ENCODE results near the gene IQUB.

Gene IQUB

GRCh38 chr7:123440101-123440548, 94.3 kb downstream of the IQUB start:
- DNase-seq (ENCODE audit: extremely low read depth, low read depth), result no peak
- TF ChIP-seq, protein P1, sequence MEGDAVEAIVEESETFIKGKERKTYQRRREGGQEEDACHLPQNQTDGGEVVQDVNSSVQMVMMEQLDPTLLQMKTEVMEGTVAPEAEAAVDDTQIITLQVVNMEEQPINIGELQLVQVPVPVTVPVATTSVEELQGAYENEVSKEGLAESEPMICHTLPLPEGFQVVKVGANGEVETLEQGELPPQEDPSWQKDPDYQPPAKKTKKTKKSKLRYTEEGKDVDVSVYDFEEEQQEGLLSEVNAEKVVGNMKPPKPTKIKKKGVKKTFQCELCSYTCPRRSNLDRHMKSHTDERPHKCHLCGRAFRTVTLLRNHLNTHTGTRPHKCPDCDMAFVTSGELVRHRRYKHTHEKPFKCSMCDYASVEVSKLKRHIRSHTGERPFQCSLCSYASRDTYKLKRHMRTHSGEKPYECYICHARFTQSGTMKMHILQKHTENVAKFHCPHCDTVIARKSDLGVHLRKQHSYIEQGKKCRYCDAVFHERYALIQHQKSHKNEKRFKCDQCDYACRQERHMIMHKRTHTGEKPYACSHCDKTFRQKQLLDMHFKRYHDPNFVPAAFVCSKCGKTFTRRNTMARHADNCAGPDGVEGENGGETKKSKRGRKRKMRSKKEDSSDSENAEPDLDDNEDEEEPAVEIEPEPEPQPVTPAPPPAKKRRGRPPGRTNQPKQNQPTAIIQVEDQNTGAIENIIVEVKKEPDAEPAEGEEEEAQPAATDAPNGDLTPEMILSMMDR (IDR thresholded peaks at IDR 0.05; ENCODE audit: low read depth, low read length, missing control alignments), result no peak
- H3K4me3 ChIP-seq (replicated peaks; ENCODE audit: low read depth, low read length), result no peak overlapping the region

DNA sequence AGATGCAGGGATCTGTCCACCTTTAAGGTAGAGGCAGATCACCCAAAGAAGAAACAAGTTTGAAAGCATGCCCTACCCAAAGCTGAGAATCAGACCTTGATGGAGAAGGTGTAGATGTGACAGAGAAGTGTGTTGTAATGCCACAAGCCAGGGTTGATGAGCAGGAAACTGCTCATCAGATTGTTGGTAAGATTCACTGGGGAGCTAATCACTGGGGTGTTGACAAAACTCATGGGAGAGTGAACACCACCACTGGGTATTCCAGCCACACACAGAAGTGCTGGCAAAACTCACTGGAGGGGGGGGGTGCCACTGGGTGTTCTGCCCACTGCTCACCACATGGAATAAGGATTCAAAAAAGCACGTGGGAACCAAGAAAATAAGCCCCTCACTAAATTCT, 95.2 kb downstream of the IQUB start:
- H3K4me3 ChIP-seq (replicated peaks; ENCODE audit: low read depth, low read length), result no peak overlapping the region
- TF ChIP-seq, protein P1 (IDR thresholded peaks at IDR 0.05; ENCODE audit: low read depth, low read length, missing control alignments), result no peak
- no peak for DNase-seq (ENCODE audit: extremely low read depth, low read depth)

DNA sequence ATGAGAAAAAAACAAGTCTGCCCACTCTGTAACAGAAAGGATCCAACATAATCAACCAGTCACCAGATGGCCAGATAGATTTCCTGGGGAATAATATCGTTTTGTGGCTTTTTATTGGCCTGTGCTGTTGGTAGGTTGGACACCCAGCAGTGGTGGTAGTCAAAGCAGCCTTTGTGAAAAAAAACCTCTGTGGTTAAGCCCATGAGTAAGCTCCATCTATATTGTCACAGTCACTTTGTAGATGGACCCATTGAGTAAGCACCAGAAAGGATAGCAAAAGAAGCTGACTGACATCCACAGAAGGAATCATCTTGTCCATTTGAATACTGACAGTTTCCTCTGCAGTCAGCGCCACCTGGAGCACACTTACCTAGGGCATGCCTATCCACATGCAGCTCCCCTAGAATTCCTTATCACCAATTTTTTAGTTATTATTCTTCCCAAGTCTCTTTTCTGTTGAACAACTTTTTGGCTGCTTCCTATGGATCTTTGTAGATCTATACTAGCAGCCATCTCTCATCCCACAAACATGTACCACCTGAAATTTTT, 96.9 kb downstream of the IQUB start:
- TF ChIP-seq, protein P1 (IDR thresholded peaks at IDR 0.05; ENCODE audit: low read depth, low read length, missing control alignments), result no peak
- no peak for DNase-seq (ENCODE audit: extremely low read depth, low read depth)
- H3K4me3 ChIP-seq (replicated peaks; ENCODE audit: low read depth, low read length), result no peak overlapping the region

DNA sequence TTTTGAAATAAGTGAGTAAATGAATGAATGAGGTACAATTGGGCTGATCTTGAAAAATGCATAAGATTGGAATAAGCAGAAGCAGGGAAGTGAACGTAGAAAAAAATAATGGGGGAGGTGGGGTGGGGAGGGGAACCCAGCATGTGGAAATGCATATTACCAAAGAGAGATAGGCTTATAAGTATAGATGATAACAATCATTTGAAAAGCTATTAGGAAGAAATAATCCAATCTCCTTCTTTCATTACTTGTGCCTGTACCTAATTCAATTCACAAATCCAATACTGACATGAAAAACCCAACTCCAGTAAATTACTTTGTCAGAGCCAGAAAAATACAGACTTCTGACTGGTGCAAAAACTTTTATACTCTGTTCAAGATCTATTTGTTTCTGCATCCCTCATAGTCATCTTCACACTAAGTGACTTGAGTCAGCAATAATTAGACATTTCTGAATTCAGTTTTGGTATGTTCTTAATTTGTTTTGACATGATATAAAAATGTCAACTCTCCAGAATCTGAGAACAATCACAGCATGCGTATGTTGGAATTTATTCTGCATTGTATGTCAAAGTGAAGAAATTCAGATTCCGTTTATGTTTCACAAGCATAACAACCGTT, 99.2 kb downstream of the IQUB start:
- TF ChIP-seq, protein P1 (IDR thresholded peaks at IDR 0.05; ENCODE audit: low read depth, low read length, missing control alignments), result no peak
- DNase-seq (ENCODE audit: extremely low read depth, low read depth), result no peak
- no peak overlapping the region for H3K4me3 ChIP-seq (replicated peaks; ENCODE audit: low read depth, low read length)

DNA sequence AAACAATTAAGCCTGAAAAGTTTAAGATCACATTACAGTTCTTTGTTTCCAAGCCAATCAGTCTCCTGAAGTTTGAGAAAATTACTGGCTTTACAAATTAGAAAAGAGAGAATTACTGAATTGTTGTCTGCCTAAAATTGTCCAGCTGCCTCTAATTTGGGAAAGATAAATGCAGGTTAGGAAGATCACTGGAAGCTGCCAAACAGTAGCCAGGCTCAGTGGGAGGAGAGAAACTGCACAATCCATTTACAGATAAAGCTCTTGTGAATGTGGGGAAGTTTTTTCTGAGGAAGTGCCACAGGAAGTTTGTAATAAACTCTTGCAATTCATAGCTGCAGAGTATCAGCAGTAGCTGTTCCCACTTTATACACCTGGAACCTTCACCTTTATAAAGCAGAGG, 100.7 kb downstream of the IQUB start:
- no peak overlapping the region for H3K4me3 ChIP-seq (replicated peaks; ENCODE audit: low read depth, low read length)
- no peak for DNase-seq (ENCODE audit: extremely low read depth, low read depth)
- TF ChIP-seq, protein P1 (IDR thresholded peaks at IDR 0.05; ENCODE audit: low read depth, low read length, missing control alignments), result no peak

- no peak overlapping the region for H3K4me3 ChIP-seq (replicated peaks; ENCODE audit: low read depth, low read length)
- DNase-seq (ENCODE audit: extremely low read depth, low read depth), result no peak
Measured at GRCh38 chr7:123432601-123433000, 101.8 kb downstream of the IQUB start.

More at GRCh38 chr7:123432601-123433000, 101.8 kb downstream of the IQUB start:
- TF ChIP-seq, protein P1 (IDR thresholded peaks at IDR 0.05; ENCODE audit: low read depth, low read length, missing control alignments), result no peak

Measured in HFF-Myc (cell line).